Sigmoid colon (tissue), 7 donors: Measurements from ENCODE around the gene SLC35G3. TPM values are rescaled to one million over a fixed set of nuclear protein-coding genes. Genes with fewer than 3 reads are reported as not detected.
"Not testable (repeated sequence)": the region's sequence is repeated elsewhere in the genome, so short reads cannot be mapped to it uniquely, and the experiment has no call there.

Experiments
- DNase-seq: peaks from one replicate; pipeline ENCODE4 v3.0.0-alpha.2; 2019
- H3K27ac ChIP-seq, 4 donors: fragments of 200-600 bp; sonication (generic); one replicate each; pipeline ENCODE4 v1.5.1; 2016 to 2019; ENCODE audit warnings: mild to moderate bottlenecking in 1 of 4
- H3K27me3 ChIP-seq, 3 donors: fragments of 200-600 bp; sonication (generic); one replicate each; pipeline ENCODE4 v1.5.1; 2019; ENCODE audit warnings: mild to moderate bottlenecking in 1 of 3
- H3K36me3 ChIP-seq, 4 donors: fragments of 200-600 bp; sonication (generic); one replicate each; pipeline ENCODE4 v1.5.1; 2016 to 2019
- H3K4me1 ChIP-seq, 4 donors: fragments of 200-600 bp; sonication (generic); one replicate each; pipeline ENCODE4 v1.5.1; 2017 to 2019
- H3K4me3 ChIP-seq, 4 donors: fragments of 200-600 bp; sonication (generic); one replicate each; pipeline ENCODE4 v1.5.1; 2017 to 2019; ENCODE audit warnings: mild to moderate bottlenecking in 2 of 4, moderate library complexity in 1 of 4
- H3K9me3 ChIP-seq, 4 donors: fragments of 200-600 bp in 3 of 4; sonication (generic) in 3 of 4; one replicate each; pipeline versions ENCODE4 v1.5.1 to v1.6.1; 2013 to 2019
- EP300 ChIP-seq, 4 donors: sonication (generic); formaldehyde crosslinking; IDR thresholded peaks; one replicate each; pipeline ENCODE4 v1.6.1; 2017; ENCODE audit warnings: antibody characterized with exemption in 4 of 4
- POLR2A ChIP-seq, 2 donors: fragments of 450-650 bp; IDR thresholded peaks; one replicate each; pipeline ENCODE4 v1.6.1; 2016; ENCODE audit warnings: antibody characterized with exemption in 2 of 2, mild to moderate bottlenecking in 2 of 2, moderate library complexity in 2 of 2
- POLR2AphosphoS5 ChIP-seq, 4 donors: sonication (generic); formaldehyde crosslinking; IDR thresholded peaks; one replicate each; pipeline ENCODE4 v1.6.1; 2017; ENCODE audit warnings: antibody characterized with exemption in 4 of 4
- WGBS, 2 donors: extraction: QIAGEN DNeasy Blood & Tissue Kit; methylation state at CpG; one replicate each; pipeline ENCODE4 v1.1.7; 2013; 5-methylcytosine and 5-hydroxymethylcytosine counted together
- intact Hi-C: fragments of 100-400 bp; cut with DNase I; formaldehyde crosslinking; loops from one replicate; pipeline ENCODE4 v1.15.1; 2023
- polyA plus RNA-seq, 3 donors: library from polyadenylated mRNA; stranded (reverse); fragments of 200-250 nt; gene quantifications; one replicate each; pipeline ENCODE4 v1.2.3, GENCODE V29; 2013
- total RNA-seq, 4 donors: library from RNA; depleted of rRNA; stranded (reverse); fragments of >200 nt; gene quantifications; one replicate each; pipeline ENCODE4 v1.1.0, GENCODE V29; 2016
- TF ChIP-seq, protein P1 (sequence below), 4 experiments: fragments of 450-650 bp in 3 of 4; fragments of 200-600 bp in 1 of 4; IDR thresholded peaks; one replicate each; pipeline ENCODE4 v1.5.1; 2016 to 2019; ENCODE audit warnings: antibody characterized with exemption in 4 of 4, mild to moderate bottlenecking in 3 of 4, moderate library complexity in 2 of 4
- donor health status: healthy with polysubstance abuse.
- donor health status: Bipolar disorder and iron deficiency.
- donor health status: healthy.

Gene SLC35G3
- total and polyA plus RNA-seq, 7 donors = not detected

DNA sequence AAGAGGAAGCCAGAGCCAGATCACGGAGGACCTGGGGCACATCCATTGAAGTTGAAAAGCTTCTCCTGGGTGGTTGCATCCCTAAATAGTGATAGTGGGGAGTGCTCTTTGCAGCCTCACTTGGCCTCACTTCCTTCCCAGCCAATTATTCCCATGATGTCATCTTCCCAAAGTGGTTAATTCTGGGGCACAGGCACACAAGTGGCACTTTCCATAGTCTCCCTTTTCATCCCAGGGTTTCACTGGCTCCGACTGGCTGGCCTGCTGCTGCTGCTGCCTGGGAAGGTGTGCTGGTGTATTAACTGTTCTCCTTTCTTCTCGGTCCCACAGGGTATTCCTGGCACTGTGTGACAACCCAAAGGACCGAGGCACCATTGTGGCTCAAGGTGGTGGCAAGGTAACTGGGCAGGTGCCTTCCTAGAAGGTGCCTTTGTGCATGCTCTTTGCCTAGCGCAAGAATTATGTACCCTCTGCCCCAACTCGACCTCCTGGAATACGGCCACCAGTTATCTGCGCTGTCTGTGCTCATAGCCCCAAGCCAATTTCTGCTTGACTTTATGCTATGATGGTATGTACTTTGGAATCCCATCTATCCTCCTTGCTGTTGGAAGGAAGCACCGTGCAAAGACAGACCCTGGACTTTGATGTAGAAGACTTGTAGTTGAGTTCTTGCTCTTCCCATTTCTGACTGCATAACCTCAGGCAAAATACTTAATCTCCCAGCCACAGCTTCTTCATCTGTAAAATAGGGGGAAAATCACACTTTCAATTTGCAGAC, 18.4 kb downstream of the SLC35G3 start:
- no peaks in the 10 kb centered on the region for H3K27me3 ChIP-seq
- DNase-seq = no peak
- no peaks in the 10 kb centered on the region for H3K4me1 ChIP-seq
- intact Hi-C loops = no loop called here
- no peak overlapping the region for H3K4me3 ChIP-seq
- H3K36me3 ChIP-seq = no peaks in the 10 kb centered on the region
- TF ChIP-seq, protein P1, sequence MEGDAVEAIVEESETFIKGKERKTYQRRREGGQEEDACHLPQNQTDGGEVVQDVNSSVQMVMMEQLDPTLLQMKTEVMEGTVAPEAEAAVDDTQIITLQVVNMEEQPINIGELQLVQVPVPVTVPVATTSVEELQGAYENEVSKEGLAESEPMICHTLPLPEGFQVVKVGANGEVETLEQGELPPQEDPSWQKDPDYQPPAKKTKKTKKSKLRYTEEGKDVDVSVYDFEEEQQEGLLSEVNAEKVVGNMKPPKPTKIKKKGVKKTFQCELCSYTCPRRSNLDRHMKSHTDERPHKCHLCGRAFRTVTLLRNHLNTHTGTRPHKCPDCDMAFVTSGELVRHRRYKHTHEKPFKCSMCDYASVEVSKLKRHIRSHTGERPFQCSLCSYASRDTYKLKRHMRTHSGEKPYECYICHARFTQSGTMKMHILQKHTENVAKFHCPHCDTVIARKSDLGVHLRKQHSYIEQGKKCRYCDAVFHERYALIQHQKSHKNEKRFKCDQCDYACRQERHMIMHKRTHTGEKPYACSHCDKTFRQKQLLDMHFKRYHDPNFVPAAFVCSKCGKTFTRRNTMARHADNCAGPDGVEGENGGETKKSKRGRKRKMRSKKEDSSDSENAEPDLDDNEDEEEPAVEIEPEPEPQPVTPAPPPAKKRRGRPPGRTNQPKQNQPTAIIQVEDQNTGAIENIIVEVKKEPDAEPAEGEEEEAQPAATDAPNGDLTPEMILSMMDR (IDR thresholded peaks at IDR 0.05) = no peak
- TF ChIP-seq POLR2A (IDR thresholded peaks at IDR 0.05) (no peak), EP300 (IDR thresholded peaks at IDR 0.05) (no peak), POLR2AphosphoS5 (IDR thresholded peaks at IDR 0.05) (no peak)
- WGBS, 2 donors = 88 to 90% methylated on average over 9 of the region's 9 CpGs
- H3K27ac ChIP-seq = no peak overlapping the region
- H3K9me3 ChIP-seq = no peaks in the 10 kb centered on the region

DNA sequence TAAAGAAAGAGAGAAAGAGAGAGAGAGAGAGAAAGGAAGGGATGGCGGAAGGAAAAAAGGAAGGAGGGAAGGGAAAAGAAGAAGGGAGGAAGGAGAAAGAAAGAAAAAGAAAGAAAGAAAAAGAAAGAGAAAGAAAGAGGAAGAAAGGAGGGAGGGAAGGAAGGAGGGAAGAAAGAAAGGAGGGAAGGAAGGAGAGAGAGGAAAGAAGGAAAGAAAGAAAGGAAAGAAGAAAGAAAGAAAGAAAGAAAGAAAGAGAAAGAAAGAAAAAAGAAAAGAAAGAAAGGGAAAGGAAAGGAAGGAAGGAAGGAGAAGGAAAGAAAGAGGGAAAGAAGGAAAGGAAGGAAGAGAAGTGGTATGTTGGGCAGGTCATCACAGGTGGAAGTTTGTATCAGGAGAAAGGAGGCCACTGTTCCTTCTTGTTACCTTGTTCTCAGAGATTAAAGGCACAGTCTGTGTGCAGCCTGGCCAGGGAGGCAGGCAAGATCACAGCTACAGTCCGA, 19.3 kb downstream of the SLC35G3 start:
- Histone ChIP-seq H3K27ac (no peak overlapping the region), H3K27me3 (no peaks in the 10 kb centered on the region), H3K36me3 (no peaks in the 10 kb centered on the region), H3K9me3 (no peaks in the 10 kb centered on the region), H3K4me1 (no peaks in the 10 kb centered on the region), H3K4me3 (no peak overlapping the region)
- 84 to 93% methylated on average over 2 of the region's 2 CpGs for WGBS, 2 donors
- DNase-seq = no peak
- intact Hi-C loops = loop anchor here (5.0 kb wide), 1 partner anchor 137 kb away; no protein-coding TSS in a partner anchor
- TF ChIP-seq, protein P1 (IDR thresholded peaks at IDR 0.05) = no peak
- no peak for TF ChIP-seq POLR2AphosphoS5 (IDR thresholded peaks at IDR 0.05)
- TF ChIP-seq POLR2A (IDR thresholded peaks at IDR 0.05) = no peak
- TF ChIP-seq EP300 (IDR thresholded peaks at IDR 0.05) = no peak

DNA sequence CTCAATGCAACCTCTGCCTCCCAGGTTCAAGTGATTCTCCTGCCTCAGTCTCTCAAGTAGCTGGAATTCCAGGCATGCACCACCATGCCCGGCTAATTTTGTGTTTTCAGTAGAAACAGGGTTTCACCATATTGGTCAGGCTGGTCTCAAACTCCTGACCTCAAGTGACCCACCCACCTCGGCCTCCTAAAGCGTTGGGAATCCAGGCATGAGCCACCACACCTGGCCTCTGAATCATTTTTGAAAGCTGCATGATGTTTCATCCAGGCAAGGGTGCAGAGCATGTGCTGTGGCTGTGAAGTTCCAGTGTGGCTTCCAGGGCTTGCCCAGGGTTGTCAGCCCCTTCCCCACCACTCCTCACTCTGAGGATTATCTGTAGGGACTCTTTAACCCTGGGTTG, 21.9 kb downstream of the SLC35G3 start:
- 78 to 87% methylated on average over 3 of the region's 3 CpGs for WGBS, 2 donors
- not testable (repeated sequence) for H3K36me3 ChIP-seq, H3K4me3 ChIP-seq, DNase-seq, H3K27ac ChIP-seq, H3K4me1 ChIP-seq, H3K27me3 ChIP-seq, H3K9me3 ChIP-seq
- intact Hi-C loops = loop anchor here (5.0 kb wide), 1 partner anchor 140 kb away; no protein-coding TSS in a partner anchor

DNA sequence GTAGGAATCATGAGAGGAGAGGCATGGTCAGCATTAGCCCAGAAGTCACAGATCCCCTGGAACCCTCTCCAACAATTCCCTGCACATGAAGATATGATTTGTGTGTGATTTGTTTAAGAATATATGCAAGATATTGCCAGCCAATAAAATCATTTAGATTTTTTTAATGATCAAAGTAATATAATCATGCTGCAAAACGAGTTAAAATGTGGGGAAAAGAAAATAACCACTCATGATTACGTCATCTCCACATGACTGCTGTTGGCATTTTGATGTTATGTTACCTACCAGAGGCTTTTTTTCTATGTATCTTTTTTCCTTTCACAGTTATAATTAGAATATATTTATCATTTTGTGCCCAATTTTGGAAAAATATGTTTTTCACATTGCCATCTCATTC, 22.4 kb downstream of the SLC35G3 start:
- Histone ChIP-seq H3K27me3 (no peaks in the 10 kb centered on the region), H3K4me3 (no peak overlapping the region), H3K4me1 (no peaks in the 10 kb centered on the region), H3K27ac (no peak overlapping the region), H3K9me3 (no peaks in the 10 kb centered on the region), H3K36me3 (no peaks in the 10 kb centered on the region)
- TF ChIP-seq, protein P1 (IDR thresholded peaks at IDR 0.05) = no peak
- TF ChIP-seq POLR2AphosphoS5 (IDR thresholded peaks at IDR 0.05) (no peak), EP300 (IDR thresholded peaks at IDR 0.05) (no peak), POLR2A (IDR thresholded peaks at IDR 0.05) (no peak)
- no peak for DNase-seq
- intact Hi-C loops = loop anchor here (2.0 to 5.0 kb wide), 2 partner anchors 140 to 367 kb away; no protein-coding TSS in a partner anchor
- WGBS, 2 donors = 13 to 35% methylated on average over 2 of the region's 2 CpGs

DNA sequence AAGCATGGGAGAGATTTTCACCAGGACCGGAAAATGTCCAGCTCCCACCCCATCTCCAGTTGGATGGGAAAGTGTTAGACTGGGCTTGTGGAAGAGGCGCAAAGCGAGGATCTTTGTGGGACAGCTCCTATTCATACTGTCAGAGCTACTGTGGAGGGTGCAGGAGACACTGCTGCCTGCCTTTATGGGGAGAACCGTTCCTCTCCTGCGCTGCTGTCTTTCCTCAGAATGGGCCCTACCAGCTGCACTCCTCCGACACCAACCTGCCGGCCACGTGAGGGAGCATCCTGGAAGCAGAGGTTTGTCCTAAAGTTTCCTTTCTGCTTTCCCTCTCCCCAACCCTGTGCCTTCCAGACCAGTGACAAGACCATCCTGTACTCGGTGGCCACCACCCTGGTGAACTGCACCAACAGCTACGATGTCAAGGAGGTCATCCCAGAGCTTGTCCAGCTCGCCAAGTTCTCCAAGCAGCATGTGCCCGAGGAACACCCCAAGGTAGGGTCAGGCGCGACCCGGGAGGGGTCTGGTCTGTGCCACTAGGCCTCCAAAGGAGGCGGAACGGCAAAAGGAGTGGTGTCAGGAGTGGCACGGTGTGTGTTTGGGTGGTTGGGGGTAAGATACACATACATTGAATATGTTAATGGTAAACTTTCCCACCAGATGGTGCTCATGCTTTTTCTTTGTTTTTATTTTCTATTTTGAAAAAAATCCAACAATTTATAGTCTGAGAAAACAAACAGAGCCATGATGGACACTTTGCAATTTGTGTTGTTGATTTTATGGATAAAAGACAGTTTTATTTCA, 23.0 kb downstream of the SLC35G3 start:
- Histone ChIP-seq H3K4me1 (no peaks in the 10 kb centered on the region), H3K9me3 (no peaks in the 10 kb centered on the region), H3K36me3 (no peaks in the 10 kb centered on the region), H3K27me3 (no peaks in the 10 kb centered on the region), H3K4me3 (no peak overlapping the region), H3K27ac (no peak overlapping the region)
- intact Hi-C loops = loop anchor here (2.0 to 5.0 kb wide), 2 partner anchors 141 to 368 kb away; no protein-coding TSS in a partner anchor
- WGBS, 2 donors = 63 to 78% methylated on average over 18 of the region's 18 CpGs
- no peak for DNase-seq
- TF ChIP-seq, protein P1 (IDR thresholded peaks at IDR 0.05) = peak in 3 of 4 experiments; percentile 7 to 26 (median 16)
- TF ChIP-seq POLR2AphosphoS5 (IDR thresholded peaks at IDR 0.05) = no peak
